IPS-15b (cell line): ENCODE data around the gene KRT16.
A peak's percentile ranks its signal among the peaks of the same experiment; 100 is the strongest.
"Not testable (repeated sequence)": the region's sequence is repeated elsewhere in the genome, so short reads cannot be mapped to it uniquely, and the experiment has no call there.

Experiments
- H3K27me3 ChIP-seq: one replicate; pipeline ENCODE4 v1.6.1; 2013; ENCODE audit warnings: low read length; ENCODE audit not compliant: control insufficient read depth, insufficient read depth
- H3K36me3 ChIP-seq: one replicate; pipeline ENCODE4 v1.6.1; 2013; ENCODE audit warnings: low read length; ENCODE audit not compliant: control insufficient read depth, insufficient read depth
- H3K4me1 ChIP-seq: one replicate; pipeline ENCODE4 v1.6.1; 2013; ENCODE audit warnings: mild to moderate bottlenecking, low read length; ENCODE audit not compliant: control insufficient read depth, insufficient read depth
- H3K4me3 ChIP-seq: one replicate; pipeline ENCODE4 v1.5.1; 2013; ENCODE audit warnings: low read depth, low read length
- H3K9ac ChIP-seq: one replicate; pipeline ENCODE4 v1.6.1; 2013; ENCODE audit warnings: low read depth, mild to moderate bottlenecking, low read length
- H3K9me3 ChIP-seq: one replicate; pipeline ENCODE4 v1.6.1; 2013; ENCODE audit warnings: mild to moderate bottlenecking, low read length; ENCODE audit not compliant: control insufficient read depth, insufficient read depth

KRT16 gene

DNA sequence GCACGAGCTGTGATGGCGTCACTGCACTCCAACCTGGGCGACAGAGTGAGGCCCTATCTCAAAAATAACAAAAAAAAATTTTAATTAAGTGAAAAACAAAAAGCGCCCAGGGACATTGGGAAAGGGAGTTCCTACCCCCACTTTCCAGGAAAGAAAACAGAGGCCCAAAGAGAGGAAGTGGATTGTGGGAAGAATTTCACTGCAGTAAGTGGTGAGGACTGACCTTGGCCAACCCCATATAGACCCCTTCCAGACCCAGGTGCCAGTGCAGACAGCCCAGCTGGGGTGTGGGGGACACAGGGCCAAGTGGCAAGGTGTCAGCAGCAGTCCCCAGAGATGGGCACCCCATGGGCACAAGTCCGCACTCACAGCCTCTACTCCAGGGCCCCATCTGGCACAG lies 40.9 kb upstream of the KRT16 start:
- H3K9me3 ChIP-seq, result no peaks in the 10 kb centered on the region
- H3K4me1 ChIP-seq, result no peaks in the 10 kb centered on the region
- no peak overlapping the region for H3K9ac ChIP-seq
- no peak overlapping the region for H3K4me3 ChIP-seq
- no peaks in the 10 kb centered on the region for H3K36me3 ChIP-seq
- H3K27me3 ChIP-seq, result no peaks in the 10 kb centered on the region

DNA sequence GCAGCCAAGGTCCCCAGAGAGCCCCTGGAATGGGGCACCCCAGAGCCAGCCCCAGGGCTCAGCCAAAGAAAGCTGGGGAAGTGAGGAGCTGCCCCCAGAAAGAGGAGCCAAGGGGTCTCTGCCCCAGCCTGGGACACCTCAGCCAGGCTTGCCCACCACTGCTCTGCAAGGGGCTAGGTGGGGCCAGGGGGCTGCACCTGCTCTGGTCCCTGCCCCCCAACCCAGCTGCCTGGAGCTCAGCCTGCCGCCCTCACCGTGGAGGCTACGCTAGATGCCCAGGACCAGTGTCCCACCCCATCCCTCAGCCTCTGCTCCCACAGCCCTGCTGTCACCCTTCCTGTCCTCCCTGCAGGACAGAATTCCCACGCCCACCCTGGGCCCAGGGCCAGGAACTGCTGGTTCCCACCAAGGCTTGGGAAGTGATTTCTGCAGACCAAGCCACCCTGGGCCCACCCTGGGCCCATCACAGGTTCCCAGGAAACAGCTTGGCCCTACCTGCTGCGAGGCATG lies 39.9 kb upstream of the KRT16 start:
- Histone ChIP-seq H3K9ac (no peak overlapping the region), H3K36me3 (no peaks in the 10 kb centered on the region), H3K27me3 (no peaks in the 10 kb centered on the region), H3K4me1 (no peaks in the 10 kb centered on the region), H3K4me3 (no peak overlapping the region), H3K9me3 (no peaks in the 10 kb centered on the region)

DNA sequence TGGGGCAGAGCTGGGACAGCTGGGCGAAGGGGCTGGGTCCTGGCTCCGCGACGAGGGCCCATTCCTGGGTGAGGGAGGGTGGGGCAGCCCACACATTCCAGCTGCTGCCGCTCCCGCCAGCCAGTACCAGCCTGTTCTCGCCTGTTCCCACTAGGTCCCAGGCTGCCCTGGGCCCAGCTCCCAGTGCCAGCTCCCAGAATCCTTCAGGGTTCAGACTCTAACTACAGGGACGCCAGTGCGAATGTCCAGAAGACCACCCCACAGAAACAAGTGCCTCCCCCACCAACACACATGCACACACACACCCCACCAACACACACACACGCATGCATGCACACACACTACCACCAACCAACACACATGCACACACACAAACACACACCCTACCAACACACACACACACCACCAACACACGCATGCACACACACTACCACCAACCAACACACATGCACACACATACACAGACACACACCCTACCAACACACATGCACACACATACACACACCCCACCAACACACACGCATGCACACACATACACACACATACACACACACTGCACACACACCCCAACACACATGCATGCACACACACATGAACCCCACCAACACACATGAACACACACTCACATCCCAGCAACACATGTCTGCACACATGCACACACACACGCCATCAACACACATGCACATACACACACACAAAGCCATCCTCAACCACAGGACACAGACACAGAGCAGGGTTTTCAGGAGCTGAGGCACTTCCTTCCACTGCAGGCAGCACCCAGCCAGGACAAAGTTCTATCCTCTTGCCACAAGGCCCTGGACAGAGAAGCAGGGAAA lies 39.3 kb upstream of the KRT16 start:
- H3K9me3 ChIP-seq, result no peaks in the 10 kb centered on the region
- no peaks in the 10 kb centered on the region for H3K36me3 ChIP-seq
- H3K27me3 ChIP-seq, result no peaks in the 10 kb centered on the region
- H3K4me3 ChIP-seq, result no peak overlapping the region
- H3K9ac ChIP-seq, result no peak overlapping the region
- H3K4me1 ChIP-seq, result no peaks in the 10 kb centered on the region

DNA sequence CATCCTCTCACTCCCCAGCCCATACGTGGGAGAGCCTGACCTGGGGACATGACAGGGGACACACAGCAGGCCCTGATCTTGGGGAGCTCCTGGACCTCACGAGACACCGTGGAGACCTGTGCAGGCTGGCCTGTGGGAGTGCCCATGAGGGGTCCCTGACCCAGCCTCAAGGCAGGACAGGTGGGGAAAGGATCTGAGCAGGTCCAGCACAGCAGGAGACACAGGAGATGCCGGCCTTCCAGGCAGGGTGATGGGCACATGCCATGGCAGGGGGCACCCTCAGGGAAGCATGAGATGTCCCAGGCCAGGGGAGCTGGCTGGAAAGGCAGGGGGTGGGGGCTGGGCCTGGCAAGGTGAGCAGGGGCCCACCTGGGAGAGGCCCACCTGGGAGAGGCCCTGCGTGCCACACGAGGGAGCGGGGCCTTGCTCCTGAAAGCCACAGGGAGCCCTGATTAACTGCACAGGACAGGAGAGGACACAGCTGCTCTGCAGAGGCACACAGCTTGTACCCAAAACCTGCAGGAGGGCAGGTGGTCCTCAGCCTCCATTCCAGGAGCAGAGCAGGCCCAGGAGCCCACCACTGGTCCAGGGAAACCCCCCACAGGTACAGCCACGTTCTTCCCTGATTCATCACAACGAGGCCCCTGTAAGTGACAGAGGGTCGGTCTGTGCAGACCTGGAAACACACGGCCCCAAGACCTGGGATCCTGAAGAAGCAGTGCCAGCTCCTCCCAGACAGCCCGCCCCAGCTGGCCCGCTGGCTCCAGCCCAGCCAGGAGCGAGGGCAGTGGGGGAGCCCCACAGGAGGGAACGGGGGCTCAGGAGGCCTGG lies 38.4 kb upstream of the KRT16 start:
- Histone ChIP-seq H3K36me3 (no peaks in the 10 kb centered on the region), H3K4me1 (no peaks in the 10 kb centered on the region), H3K27me3 (no peaks in the 10 kb centered on the region), H3K9me3 (no peaks in the 10 kb centered on the region), H3K9ac (no peak overlapping the region), H3K4me3 (no peak overlapping the region)

DNA sequence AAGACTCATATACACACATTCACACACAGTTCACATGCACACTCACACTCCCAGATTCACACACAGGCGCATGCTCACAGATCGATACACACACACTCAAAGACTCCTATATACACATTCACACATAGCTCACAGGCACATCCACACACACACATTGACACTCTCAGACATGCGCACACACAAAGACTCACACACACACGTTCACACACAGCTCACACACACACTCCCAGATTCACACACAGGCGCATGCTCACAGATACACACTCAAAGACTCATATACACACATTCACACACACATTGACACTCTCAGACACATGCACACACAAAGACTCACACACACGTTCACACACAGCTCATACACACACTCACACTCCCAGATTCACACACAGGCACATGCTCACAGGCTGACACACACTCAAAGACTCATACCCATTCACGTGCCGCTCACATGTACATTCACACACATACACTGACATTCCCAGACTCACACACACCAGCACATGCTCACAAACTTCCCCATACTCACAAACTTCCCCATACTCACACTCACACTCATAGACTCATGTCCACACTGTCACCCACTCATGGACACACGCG lies 37.5 kb upstream of the KRT16 start:
- H3K9ac ChIP-seq, result no peak overlapping the region
- no peaks in the 10 kb centered on the region for H3K36me3 ChIP-seq
- H3K9me3 ChIP-seq, result no peaks in the 10 kb centered on the region
- H3K4me3 ChIP-seq, result no peak overlapping the region
- no peaks in the 10 kb centered on the region for H3K4me1 ChIP-seq
- no peaks in the 10 kb centered on the region for H3K27me3 ChIP-seq

DNA sequence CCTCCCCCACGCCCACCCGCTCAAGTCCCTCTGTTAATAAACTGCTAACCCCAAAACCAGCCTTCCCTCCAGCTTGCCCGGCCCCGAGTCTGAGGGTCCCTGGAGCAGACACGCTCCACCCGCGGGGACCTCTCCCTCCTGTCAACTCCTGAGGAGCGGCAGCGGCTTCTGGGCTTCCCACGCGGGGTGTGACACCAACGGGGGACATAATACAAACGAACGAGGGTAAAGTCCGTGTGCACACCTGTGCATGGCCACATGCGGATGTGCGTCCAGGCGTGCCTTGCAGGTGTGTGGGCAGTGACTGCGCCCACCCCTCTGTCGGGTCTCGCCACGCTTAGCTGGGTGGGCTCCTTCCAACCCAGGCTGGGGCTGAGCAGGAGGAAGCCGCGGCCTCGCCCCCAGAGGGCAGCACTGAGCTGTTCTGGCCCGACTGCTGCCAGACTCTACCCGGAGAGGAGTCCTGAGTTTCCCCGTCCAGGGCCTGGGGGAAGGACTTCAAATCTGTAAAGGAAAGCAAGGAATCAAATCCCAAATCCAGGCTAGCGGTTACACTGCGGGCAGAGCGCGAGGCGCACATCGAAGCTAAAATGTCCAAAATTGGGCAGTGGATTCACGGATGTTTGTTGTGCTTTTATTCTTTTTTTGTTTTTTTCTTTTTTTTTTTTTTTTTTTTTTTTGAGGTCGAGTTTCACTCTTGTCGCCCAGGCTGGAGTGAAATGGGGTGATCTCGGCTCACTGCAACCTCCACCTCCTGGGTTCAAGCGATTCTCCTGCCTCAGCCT lies 36.0 kb upstream of the KRT16 start:
- H3K4me3 ChIP-seq, result peak overlapping the region; percentile 61
- H3K9ac ChIP-seq, result peak overlapping the region; percentile 24

DNA sequence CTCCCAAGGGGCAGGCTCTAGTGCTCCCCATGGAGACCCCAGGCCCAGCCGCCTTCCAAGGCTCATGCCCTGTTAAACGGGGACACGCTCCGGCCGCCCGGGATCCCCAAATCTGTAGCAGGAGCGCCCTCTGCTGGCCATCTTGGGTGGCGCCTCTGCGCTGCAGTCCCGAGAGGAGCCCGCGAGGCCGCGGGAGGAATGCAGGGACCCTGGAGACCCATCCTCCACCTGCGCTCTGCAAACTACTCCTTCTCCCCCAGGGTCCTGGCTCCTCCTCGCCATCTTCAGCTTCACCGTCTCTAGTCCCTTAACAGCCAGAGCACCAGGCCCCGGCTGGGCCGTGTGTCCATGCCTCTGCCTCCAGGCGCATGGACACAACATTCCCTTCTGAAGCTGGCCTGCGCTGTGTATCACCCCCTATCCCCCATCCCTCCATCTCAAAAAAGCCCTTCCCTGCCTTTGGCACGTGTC lies 35.4 kb upstream of the KRT16 start:
- peak overlapping the region; percentile 24 for H3K9ac ChIP-seq
- no peaks in the 10 kb centered on the region for H3K27me3 ChIP-seq
- H3K4me3 ChIP-seq, result peak overlapping the region; percentile 61
- H3K9me3 ChIP-seq, result no peaks in the 10 kb centered on the region
- no peaks in the 10 kb centered on the region for H3K36me3 ChIP-seq
- H3K4me1 ChIP-seq, result no peaks in the 10 kb centered on the region

More for the DNA sequence above, 36.0 kb upstream of the KRT16 start:
- no peaks in the 10 kb centered on the region for H3K4me1 ChIP-seq
- H3K27me3 ChIP-seq, result no peaks in the 10 kb centered on the region
- no peaks in the 10 kb centered on the region for H3K36me3 ChIP-seq
- H3K9me3 ChIP-seq, result no peaks in the 10 kb centered on the region

DNA sequence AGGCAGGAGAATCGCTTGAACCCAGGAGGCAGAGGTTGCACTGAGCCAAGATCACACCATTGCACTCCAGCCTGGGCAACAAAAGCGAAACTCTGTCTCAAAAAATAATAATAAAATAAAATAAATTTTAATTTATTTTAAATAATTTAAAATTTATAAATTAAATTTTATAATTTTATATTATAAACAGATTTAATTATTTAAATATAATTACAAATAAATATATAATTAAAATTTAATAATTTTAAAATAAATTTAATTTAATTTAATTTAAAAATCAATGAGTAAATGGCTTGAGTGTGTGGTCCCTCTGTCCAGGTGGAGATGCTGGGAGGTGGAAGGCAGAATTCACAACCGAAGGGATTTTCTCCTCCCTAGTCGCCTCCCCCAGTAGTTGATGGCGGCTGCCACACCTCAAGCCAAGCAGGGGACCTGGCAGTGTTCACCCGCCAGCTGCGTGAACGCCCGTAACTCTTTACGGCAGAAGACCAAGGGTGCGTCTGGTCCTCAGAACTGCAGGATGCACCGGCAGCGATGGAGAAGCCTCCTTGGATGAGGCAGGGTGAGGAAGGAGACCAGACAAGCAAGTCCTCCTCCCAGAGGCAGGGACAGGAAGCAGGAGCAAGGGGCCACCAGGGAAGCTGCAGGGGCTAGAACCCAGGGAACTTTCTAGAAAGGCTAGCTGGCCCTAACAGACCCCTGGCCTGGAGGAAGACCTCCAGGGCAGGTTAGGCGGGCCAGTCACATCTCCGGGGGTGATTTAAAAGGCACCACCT lies 34.7 kb upstream of the KRT16 start:
- no peaks in the 10 kb centered on the region for H3K4me1 ChIP-seq
- H3K4me3 ChIP-seq, result no peak overlapping the region
- no peaks in the 10 kb centered on the region for H3K9me3 ChIP-seq
- H3K36me3 ChIP-seq, result no peaks in the 10 kb centered on the region
- H3K27me3 ChIP-seq, result no peaks in the 10 kb centered on the region
- no peak overlapping the region for H3K9ac ChIP-seq

DNA sequence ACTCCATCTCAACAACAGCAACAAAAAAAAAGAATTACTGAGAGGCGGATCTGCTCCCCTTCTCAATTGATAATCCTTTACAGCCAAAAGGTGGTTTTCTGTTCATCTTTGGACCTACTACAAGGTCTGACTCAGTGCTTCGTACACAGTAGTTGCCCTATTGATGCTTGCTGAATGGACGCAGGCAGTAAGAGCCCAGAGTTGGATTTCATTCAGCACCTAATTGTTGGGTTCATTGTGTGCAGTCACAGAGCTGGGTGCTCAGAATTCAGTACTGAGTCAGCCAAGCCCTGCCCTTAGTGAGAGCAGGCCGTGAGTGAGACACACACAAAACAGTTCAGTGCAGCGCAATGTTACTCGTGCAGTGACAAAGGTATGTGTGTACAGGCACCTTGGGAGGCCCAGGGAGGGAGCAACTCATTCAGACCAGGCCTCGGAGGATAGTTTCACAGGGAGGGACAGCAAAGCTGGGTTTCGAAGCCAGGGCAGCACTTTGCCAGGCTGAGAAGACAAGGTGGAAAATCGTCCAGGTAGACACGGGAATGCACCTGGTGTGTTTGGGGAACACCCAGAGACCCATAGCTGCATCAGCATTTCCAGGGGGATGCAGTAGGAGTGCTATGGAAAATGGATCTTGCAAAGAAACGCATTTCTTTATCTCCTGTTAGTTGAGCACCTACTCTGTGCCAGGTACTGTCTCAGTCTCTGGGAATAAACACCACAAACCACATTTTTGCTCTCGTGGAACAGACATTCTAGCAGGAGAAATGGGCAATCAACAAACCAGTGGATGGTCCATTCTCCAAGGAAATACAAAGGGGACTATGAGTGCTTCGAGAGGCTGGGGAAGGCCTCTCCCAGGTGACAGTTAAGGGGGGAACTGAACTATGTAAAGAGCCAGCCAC lies 29.9 kb upstream of the KRT16 start:
- H3K4me1 ChIP-seq, result no peaks in the 10 kb centered on the region
- H3K9me3 ChIP-seq, result no peaks in the 10 kb centered on the region
- H3K9ac ChIP-seq, result no peak overlapping the region
- H3K36me3 ChIP-seq, result no peaks in the 10 kb centered on the region
- H3K4me3 ChIP-seq, result no peak overlapping the region
- no peaks in the 10 kb centered on the region for H3K27me3 ChIP-seq

DNA sequence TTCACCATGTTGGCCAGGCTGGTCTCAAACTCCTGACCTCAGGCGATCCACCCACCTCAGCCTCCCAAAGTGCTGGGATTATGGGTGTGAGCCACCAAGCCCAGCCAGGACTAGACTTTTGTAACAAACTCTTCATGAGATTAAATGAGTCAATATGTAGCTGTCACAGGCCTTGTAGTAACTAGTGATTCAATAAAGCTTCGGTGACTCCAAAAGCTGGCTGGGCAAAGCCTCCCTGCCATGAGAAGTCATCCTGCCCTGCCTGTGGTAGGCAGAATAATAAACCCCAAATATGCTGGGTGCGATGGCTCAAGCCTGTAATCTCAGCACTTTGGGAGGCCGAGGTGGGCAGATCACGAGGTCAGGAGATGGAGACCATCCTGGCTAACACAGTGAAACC lies 28.0 kb upstream of the KRT16 start:
- not testable (repeated sequence) for H3K9me3 ChIP-seq, H3K36me3 ChIP-seq, H3K4me3 ChIP-seq, H3K27me3 ChIP-seq, H3K4me1 ChIP-seq, H3K9ac ChIP-seq
